Fibroblast of mammary gland (primary cell): ENCODE measurements around the gene TTBK2.

Source experiments
- DNase-seq: peaks from one replicate; pipeline ENCODE4 v3.0.0-alpha.2; 2010; ENCODE audit warnings: low read depth
- H3K4me3 ChIP-seq: 2 replicates; pipeline ENCODE4 v1.5.1; 2011; ENCODE audit warnings: low read depth, mild to moderate bottlenecking, low read length, moderate library complexity; ENCODE audit not compliant: control insufficient read depth
- CTCF ChIP-seq: conservative IDR thresholded peaks from 2 replicates; pipeline ENCODE4 v1.5.1; 2011; ENCODE audit warnings: low read depth, low read length, inconsistent platforms; ENCODE audit not compliant: control insufficient read depth, insufficient read depth

The TTBK2 gene

GRCh38 chr15:42937143-42937542 lies 16.6 kb upstream of the TTBK2 start:
- TF ChIP-seq CTCF = no peak
- H3K4me3 ChIP-seq = no peak overlapping the region
- no peak for DNase-seq

- no peak overlapping the region for H3K4me3 ChIP-seq
- no peak for DNase-seq
- no peak for TF ChIP-seq CTCF
These were observed 13.5 kb upstream of the TTBK2 start for GRCh38 chr15:42933886-42934667.

GRCh38 chr15:42932833-42933515 lies 12.4 kb upstream of the TTBK2 start:
- DNase-seq = no peak
- no peak overlapping the region for H3K4me3 ChIP-seq
- no peak for TF ChIP-seq CTCF

- TF ChIP-seq CTCF = no peak
- DNase-seq = no peak
- H3K4me3 ChIP-seq = no peak overlapping the region
These were observed 11.3 kb upstream of the TTBK2 start for GRCh38 chr15:42931702-42932486.

GRCh38 chr15:42929306-42929848 lies 8.8 kb upstream of the TTBK2 start:
- H3K4me3 ChIP-seq = no peak overlapping the region
- DNase-seq = no peak
- TF ChIP-seq CTCF = no peak

- no peak for TF ChIP-seq CTCF
- peak; percentile 21 for DNase-seq
- peak overlapping the region; percentile 79 for H3K4me3 ChIP-seq
These were observed 759 bp upstream of the TTBK2 start for GRCh38 chr15:42921342-42921731.
